NCI-H524 (cell line): ENCODE measurements around the gene MLPH.

ENCODE experiments used
- DNase-seq, 2 experiments: peaks; one replicate each; lab custom pipeline; 2025; lab: John Stamatoyannopoulos, UW

The MLPH gene

DNA sequence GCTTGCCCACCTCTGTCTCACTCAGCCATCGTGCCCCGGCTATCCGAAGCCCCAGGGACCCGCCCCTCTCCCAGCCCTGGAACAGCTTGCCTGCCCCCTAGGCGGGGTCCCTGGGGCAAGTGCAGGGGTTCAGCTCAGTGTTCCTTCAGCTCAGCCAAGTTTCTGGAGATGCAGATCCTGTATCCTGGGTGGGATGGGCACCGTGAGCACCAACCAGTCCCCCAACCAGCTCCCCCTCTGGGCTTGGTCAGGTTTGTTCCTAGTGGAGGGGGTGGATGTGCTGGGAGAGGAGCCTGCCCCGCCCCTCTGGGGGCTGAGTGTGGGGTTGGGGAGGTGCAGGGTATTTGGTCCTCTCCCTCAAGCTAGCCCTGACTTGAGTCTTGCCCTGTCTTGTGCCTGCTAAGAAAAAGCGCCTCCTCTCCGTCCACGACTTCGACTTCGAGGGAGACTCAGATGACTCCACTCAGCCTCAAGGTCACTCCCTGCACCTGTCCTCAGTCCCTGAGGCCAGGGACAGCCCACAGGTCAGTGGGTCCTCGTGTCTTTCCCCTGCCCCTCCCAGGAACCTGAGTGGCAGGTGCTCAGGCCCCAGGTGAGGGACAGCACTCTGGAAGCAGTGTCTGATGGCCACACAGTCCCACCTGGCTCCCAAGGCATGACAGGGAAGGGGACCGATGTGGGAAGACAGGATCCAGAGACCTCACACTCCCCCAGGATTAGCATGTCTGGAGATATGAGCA lies 32.6 kb downstream of the MLPH start:
- DNase-seq: no peak

DNA sequence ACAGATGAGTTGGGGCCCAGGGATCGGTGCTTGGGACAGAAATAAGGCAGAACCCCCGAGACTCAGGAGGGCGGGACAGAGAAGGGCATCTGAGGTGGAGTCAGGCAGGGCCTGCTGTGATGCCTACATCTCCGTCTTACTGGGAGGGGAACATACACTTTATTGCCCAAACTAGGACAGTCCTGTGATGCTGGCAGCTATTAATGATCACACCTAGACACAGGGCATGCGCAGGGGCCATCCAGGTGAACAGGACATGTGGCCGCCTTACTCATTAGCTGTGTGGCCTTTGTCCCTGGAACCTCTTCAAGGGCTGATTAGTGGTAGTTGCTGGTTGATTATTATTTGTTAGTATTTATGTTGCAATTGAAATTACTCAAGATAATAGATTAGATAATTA lies 33.2 kb downstream of the MLPH start:
- DNase-seq: no peak

GRCh38 chr2:237524631-237525030 lies 37.6 kb downstream of the MLPH start:
- DNase-seq: no peak

DNA sequence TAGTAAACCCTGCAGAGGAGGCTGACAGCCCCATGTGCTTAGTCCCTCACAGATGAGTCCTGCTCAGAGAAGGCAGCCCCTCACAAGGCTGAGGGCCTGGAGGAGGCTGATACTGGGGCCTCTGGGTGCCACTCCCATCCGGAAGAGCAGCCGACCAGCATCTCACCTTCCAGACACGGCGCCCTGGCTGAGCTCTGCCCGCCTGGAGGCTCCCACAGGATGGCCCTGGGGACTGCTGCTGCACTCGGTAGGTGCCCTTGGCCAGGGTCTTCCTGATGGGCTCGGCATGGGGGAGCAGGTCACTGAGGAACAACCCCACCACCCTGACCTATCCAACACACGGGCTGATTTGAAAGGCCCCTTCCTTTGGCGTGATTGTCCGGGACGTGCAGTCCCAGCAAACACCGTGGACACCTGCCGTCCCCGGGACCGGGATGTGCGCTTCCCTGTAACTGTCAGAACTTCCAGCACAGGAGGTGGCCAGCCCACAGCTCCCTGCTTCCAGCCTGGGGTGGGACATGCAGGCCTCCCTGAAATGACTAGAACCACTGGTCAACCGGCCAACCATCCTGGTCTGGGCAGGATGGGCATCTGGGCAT lies 38.6 kb downstream of the MLPH start:
- DNase-seq: no peak

- no peak for DNase-seq
These were observed 40.2 kb downstream of the MLPH start for GRCh38 chr2:237527233-237527632.

DNA sequence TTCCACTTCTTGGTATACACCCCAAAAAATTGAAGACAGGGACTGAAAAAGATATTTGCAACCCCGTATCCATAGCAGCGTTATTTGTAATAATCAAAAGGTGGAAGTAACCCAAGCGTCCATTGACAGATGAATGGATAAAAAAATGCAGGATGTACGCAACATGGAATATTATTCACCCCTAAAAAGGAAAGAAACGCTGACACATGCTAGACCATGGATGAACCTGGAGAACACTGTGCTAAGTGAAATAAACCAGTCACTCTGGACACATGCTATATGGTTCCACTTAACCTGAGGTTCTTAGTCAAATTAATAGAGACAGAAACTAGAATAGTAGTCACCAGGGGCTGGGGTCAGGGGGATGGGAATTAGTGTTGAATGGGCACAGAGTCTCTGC lies 40.7 kb downstream of the MLPH start:
- DNase-seq: no peak

GRCh38 chr2:237529452-237530402 lies 42.7 kb downstream of the MLPH start:
- DNase-seq: peak in 1 of 2 experiments; percentile 44

- DNase-seq: no peak
These were observed 43.7 kb downstream of the MLPH start for GRCh38 chr2:237530472-237531433.

DNA sequence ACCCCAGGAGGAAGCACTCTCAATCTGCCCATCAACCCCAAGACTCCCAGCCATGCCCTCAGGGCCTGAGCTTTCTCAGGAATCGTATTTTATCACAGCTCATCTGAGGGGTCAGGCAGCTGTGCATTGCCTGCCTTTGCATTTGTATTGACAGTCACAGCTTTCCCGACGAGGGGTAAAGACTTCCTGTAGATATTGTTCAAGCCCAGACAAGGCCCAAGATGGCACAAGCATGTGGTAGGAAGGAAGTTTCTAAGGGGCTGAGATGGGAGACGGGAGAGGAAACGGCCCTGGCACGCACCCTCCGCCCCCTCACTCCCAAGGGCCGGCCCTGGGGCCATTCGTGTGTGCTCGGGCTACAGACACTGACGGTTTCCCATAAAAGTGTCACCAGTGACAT lies 45.1 kb downstream of the MLPH start:
- DNase-seq: no peak

DNA sequence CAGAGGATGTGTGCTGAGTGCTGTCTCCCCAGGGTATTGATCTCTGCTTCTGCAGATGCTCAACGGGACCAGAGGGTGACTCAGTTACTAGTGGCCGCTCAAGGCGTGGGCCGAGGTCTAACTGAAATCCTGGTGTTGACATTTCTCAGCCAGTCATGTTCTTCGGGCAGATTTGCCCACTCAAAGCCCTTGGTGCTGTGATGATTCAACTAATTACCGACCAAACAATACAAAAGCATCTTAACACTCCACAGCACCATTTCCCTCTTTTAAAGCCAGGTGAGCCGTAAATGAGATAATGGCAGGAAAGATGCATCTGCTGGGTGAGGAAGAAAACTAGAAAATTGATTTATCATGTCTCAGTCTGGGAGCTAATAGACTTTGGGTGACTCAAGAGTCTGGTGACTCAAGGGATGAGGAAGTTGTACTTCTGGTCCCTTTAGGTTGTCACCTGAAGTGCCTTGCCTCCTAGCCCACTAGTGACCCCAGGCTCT lies 46.7 kb downstream of the MLPH start:
- no peak for DNase-seq

GRCh38 chr2:237534380-237534779 lies 47.3 kb downstream of the MLPH start:
- no peak for DNase-seq

- DNase-seq: no peak
These were observed 48.5 kb downstream of the MLPH start for GRCh38 chr2:237535385-237536082.

DNA sequence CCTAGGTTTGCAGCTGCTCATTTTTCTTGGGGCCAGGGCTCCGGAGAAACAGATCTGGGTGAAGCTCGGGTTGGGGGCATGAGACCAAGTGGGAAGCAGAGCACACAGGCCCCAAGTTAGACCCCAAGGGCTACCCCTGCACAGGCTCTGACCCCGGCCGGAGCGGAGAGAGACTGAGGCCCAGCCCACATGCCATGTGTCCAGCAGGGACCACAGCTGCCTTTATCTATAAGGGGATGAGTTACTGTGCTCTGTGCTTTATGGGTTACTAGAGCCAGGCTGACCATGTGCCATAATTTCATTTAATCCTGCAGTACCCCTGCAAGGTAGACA lies 49.0 kb downstream of the MLPH start:
- DNase-seq: no peak

DNA sequence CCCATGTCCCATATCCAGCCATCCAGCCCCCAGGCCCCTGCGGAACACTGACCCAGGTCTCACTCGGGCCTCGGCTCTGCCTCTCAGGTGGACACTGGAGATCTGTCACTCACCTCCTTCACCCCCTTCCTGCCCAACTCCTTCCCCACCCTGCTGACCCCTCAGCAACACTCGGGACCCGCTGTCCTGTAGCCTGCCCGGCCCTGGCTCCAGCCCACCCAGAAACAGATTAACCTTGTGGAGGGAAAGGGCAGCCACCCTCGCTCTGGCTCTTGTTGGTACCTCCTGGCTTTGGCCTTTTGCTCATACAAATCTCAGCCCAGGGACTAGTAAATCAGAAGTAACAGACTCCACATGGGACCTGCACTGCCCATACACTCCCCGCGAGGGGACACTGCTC lies 49.6 kb downstream of the MLPH start:
- DNase-seq: no peak

GRCh38 chr2:237538001-237538720 lies 51.1 kb downstream of the MLPH start:
- DNase-seq: no peak

DNA sequence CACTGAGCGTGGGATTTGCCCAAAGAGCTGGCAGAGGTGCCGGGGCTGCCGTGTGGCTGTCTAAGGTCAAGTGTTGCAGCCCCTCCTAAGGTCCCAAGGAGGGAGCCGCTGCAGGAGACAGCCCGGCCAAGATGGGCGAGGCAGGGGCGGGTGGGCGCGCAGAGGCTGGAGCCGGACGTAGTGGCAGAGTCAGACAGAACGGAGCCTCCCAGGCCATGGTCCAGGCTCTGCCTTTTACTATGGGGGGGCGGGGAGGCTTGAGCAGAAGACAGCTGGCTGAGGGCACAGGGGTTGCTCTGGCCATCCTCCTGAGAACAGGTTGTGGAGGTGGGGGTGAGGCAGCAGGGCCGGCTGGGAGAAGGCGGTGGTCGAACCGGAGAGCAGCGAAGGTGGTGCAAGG lies 51.9 kb downstream of the MLPH start:
- no peak for DNase-seq

- no peak for DNase-seq
These were observed 52.6 kb downstream of the MLPH start for GRCh38 chr2:237539681-237540080.

DNA sequence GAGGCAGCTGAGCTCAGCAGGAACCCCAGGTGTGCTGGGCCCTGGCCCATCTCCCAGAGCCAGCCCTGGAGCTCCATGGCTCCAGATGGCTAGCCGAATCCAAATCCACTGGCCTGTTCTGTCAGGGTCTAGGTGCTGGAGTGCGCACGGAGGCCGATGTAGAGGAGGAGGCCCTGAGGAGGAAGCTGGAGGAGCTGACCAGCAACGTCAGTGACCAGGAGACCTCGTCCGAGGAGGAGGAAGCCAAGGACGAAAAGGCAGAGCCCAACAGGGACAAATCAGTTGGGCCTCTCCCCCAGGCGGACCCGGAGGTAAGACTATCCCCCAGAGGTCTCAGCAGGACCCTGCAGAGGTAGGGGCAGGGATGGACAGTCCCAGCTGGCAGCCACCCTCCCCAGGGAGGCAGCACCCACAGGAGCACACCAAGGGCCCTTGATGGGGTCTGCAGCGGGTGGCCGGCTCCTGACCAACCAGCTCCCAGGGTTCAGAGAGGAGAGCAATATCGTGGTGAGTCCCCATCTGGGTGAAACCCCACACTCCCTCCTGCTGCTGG lies 53.2 kb downstream of the MLPH start:
- DNase-seq: no peak

DNA sequence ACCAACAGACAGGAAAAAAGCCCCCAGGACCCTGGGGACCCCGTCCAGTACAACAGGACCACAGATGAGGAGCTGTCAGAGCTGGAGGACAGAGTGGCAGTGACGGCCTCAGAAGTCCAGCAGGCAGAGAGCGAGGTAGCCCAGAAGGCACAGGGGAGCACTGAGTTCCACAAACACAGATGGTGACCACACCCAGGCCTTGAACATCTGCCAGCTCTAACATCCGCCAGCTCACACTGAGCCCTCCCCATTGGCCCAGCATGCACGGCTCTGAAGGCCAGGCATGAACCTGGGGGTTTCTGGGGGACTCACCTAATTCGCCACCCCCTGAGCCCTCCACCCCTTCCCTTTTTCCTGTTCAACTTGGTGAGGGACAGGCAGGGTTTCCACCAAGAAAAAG lies 53.8 kb downstream of the MLPH start:
- DNase-seq: peak; percentile 47 to 59

DNA sequence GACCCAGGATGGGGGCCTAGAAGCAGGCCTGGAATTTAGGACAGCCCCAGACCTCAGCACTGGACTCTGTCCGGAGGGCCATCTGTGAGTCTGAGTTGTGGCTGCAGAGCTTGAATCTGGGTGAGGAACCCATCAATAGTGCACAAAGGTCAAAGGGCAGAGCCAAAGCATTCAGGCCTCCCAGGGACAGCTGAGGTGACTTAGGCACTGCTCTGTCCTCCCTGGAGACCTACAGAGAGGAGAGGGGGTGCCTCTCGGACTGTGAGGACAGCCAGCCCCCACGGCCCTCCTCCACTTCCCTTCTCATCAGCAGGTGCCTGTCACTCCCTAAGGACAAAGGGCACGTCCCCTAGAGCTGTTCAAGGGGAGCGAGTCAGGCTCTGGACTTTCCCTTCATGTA lies 54.2 kb downstream of the MLPH start:
- DNase-seq: no peak
